GM12891 (cell line): ENCODE measurements around the gene CELF2.

Experiments
- PAX5 ChIP-seq: IDR thresholded peaks from 2 replicates; pipeline ENCODE4 v1.6.1; 2011; ENCODE audit warnings: low read length, moderate library complexity, mild to moderate bottlenecking; ENCODE audit not compliant: insufficient read depth, severe bottlenecking
- POLR2A ChIP-seq: IDR thresholded peaks from 2 replicates; pipeline ENCODE4 v1.6.1; 2011; ENCODE audit warnings: low read depth, low read length, control low read depth
- POLR2AphosphoS5 ChIP-seq: IDR thresholded peaks from 2 replicates; pipeline ENCODE4 v1.6.1; 2011; ENCODE audit warnings: low read depth, low read length, control low read depth
- POU2F2 ChIP-seq: IDR thresholded peaks from 2 replicates; pipeline ENCODE4 v1.6.1; 2011; ENCODE audit warnings: low read depth, mild to moderate bottlenecking, control low read depth, low read length, moderate library complexity
- TAF1 ChIP-seq: IDR thresholded peaks from 2 replicates; pipeline ENCODE4 v1.6.1; 2011; ENCODE audit warnings: low read depth, low read length, control low read depth

GRCh38 chr10:11035301-11035991 lies 17.8 kb downstream of the CELF2 start:
- no peak for TF ChIP-seq POLR2A
- TF ChIP-seq POLR2AphosphoS5, result no peak
- TF ChIP-seq POU2F2, result no peak
- TF ChIP-seq PAX5, result no peak
- no peak for TF ChIP-seq TAF1
